Activated CD4-positive, CD25-positive, alpha-beta regulatory T cell treated with anti-CD3 and anti-CD28 coated beads, Interleukin-2, amount 50 U/mL, for 24 hours (primary cell): ENCODE results near the gene IGF1R.

Source experiments
- ATAC-seq, 2 donors: fragments of 150-1000 bp; cut with Tn5 transposase; one replicate each; pipeline ENCODE4 v1.10.0; 2021; ENCODE audit warnings: mild to moderate bottlenecking in 1 of 2, moderate library complexity in 1 of 2

Gene IGF1R

DNA sequence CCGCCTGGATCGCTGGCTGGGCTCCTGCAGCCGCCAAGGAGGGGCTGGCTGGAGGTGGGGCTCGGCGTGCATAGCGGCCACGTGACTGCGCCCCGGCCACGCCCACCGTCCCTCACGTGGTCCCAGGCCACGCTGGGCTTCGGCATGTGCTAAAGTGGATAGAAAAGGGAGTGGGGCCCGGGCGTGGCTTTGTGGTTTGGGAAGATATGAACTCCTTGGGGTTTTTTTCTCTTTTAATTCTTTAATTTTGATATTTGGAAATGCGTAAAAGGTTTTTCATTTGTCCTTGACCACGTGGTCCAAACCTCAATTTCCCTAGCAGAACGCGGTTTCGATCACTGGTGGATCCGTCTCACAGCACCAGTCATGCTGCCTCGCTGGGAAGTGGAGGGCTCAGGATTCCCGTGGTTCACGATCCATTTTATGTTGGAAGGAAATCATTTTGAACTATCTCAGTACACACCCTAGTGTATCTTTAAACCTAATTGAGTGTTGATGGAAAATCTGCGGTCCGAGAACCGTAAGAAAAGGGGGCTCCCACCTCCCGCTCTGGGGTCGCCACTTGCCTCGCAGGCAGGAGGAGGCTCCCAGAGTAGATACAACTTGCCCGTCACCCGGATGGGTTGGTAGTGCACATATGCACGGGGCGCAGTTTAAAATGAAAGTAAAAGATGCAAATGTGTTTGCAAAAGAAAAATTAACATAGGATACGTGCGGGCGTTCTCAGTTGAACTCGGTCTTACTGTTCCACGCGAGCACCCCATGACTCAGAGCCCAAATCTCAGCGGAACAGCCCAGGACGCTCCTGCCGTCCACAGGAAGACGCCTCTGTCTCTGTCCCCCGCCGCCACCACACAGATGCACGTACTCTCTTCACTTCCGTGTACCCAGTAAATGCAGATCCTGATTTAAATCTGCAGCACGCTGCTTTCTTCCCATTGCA, 217.3 kb downstream of the IGF1R start:
- peak; percentile 94 for ATAC-seq

DNA sequence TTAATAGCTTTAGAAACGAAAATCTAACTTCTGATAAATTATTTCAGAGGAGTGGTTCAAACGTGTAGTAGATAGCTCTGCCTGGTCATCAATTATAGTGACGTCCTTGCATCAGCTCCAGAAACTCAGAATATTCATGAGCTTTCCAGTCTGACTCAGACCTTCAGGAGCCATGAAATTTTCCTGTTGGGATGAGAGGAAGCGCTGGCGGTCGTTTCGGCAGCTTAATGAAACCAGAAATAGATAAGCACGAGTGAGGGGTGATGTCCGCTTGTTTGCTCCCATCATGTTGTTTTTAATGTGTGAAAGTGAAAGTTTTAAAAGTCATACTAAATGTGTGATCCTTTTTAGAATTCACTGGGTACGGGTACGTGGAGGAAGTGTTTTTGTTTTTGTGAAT, 218.2 kb downstream of the IGF1R start:
- ATAC-seq: no peak

GRCh38 chr15:98868564-98868963, 220.2 kb downstream of the IGF1R start:
- no peak for ATAC-seq

DNA sequence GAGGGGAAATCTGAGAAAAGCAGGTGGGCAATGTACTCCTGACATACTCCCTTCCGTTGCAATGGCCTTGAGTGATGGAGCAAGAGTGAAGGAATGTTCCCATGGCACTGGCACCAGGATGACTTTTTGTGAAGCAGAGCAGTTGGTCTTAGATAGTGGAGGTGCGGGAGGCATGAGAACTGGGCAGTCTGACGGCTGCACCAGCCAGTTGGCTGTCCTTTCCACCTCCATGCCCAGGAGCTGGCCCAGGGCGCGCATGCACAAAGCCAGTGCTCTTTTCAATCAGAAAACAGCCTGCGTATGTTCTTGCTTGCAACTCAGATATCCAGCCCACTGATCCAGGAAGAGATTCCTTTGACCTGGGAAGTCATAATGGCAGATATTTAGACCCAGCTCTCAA, 222.4 kb downstream of the IGF1R start:
- no peak for ATAC-seq

DNA sequence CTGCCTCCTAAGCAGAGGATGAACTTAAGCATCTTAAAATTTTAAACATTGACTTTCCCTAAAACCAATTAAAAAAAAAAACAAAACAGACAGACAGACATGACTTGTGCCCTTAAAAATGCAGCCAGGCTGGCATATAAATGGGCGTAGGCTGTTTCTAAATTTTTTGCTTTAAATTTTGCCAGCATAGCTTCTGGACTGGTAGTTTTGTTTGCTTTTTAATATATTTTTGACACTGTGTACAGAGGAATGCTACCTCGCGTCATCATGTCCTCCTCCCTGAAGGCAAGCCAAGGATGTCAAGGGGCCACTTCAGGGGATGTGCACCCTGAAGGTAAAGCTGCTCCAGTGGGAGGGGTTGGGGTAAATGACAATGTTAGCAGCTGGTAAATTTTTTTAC, 224.4 kb downstream of the IGF1R start:
- ATAC-seq: no peak

GRCh38 chr15:98873441-98874218, 225.3 kb downstream of the IGF1R start:
- ATAC-seq: no peak

- ATAC-seq: no peak
Observed at GRCh38 chr15:98874370-98874769, 226.0 kb downstream of the IGF1R start.

- no peak for ATAC-seq
Observed at GRCh38 chr15:98874773-98875172, 226.4 kb downstream of the IGF1R start.

DNA sequence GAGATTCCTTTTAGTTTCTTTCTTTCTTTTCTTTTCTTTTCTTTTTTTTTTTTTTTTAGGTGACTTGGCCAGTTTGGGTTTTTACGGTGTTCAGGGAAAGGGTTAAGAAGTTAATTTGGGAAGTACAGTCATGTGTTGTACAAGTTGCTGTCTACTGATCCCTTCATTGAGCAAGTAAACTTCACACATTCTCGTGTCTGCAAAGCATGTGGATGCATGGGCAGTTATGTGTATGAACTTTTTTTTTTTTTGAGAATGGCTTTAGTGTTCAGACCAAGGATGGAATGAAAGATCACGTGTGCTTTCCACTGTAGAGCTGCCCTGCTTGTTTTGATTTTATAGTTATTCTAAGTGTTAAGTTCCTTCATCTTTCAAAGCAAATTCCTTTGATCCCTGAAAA, 227.0 kb downstream of the IGF1R start:
- no peak for ATAC-seq

- no peak for ATAC-seq
Observed at GRCh38 chr15:98876451-98877369, 228.4 kb downstream of the IGF1R start.

- no peak for ATAC-seq
Observed at GRCh38 chr15:98878172-98878571, 229.8 kb downstream of the IGF1R start.

- ATAC-seq: no peak
Observed at GRCh38 chr15:98878862-98879261, 230.5 kb downstream of the IGF1R start.

GRCh38 chr15:98881526-98882520, 233.5 kb downstream of the IGF1R start:
- peak in 1 of 2 donors; percentile 30 for ATAC-seq

GRCh38 chr15:98883478-98883877, 235.1 kb downstream of the IGF1R start:
- no peak for ATAC-seq

GRCh38 chr15:98884894-98885293, 236.6 kb downstream of the IGF1R start:
- ATAC-seq: no peak

DNA sequence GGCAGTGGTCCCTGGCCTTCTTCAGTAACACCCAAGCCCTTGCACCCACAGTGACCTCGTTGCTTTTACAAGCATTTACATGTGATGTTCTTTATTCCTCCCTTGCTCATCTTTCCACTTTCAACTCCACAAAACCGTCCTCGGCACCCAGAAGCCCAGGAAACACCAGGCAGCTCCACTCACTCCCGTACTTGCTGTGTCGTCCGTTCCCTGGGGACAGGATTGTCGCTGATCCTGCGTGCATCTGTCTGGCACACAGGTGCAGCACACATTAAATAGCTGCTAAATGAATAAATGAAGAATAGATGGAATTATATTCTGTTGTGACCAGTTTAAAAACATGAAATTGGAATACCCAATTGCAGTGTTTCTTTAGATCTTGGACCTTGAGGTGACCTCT, 239.6 kb downstream of the IGF1R start:
- ATAC-seq: no peak

- no peak for ATAC-seq
Observed at GRCh38 chr15:98888820-98889479, 240.6 kb downstream of the IGF1R start.

GRCh38 chr15:98889930-98890695, 241.8 kb downstream of the IGF1R start:
- no peak for ATAC-seq

DNA sequence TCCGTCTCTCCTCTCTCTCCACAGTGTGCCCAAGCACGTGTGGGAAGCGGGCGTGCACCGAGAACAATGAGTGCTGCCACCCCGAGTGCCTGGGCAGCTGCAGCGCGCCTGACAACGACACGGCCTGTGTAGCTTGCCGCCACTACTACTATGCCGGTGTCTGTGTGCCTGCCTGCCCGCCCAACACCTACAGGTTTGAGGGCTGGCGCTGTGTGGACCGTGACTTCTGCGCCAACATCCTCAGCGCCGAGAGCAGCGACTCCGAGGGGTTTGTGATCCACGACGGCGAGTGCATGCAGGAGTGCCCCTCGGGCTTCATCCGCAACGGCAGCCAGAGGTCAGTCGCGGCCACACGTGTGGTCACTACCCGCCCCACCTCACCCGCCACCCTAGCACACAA, 243.0 kb downstream of the IGF1R start:
- ATAC-seq: no peak

GRCh38 chr15:98893401-98893800, 245.1 kb downstream of the IGF1R start:
- ATAC-seq: no peak
